Measurements from ENCODE around the gene CLIP2.
"Not testable (repeated sequence)": the region's sequence is repeated elsewhere in the genome, so short reads cannot be mapped to it uniquely, and the experiment has no call there.

CLIP2 gene

DNA sequence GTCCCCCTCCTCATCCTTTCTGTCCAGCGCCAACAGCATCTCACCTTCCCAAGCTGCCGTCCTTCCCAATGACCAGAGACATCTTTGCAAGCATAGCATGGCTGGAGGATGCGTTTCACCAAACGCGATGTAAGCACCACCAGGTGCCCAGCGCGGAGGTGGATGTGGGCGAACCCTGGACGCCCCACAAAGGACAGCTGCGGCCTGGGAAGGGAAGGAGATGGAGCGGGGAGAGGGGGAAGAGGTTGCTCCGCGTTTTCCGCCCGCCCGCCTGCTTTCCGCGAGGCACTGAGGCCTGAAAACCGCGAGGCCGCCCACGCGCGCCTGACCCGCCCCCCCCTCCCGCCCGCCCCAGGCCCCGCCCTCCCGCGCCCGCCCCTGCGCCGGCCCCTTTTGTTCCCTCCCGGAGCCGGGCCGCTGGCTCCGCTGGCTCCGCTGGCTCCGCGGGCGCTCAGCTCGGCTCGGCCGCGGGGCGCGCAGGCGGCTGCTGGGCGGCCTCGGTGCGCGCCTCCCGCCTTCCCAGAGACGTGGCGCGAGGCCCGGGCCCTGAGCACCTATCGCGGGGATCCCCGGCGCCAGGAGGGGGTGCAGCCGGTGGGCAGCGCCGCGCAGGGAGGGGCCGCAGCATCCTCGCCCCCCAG is at the start of gene CLIP2:
TSS of gene CLIP2 (plus strand) at position 390 of the 641 bp plus-strand sequence. CDS start 28,140 bp downstream, outside the sequence.
- DNase-seq: peak; percentile 80

- DNase-seq: no peak
These were observed 48.7 kb upstream of the CLIP2 start for GRCh38 chr7:74240482-74240881.

DNA sequence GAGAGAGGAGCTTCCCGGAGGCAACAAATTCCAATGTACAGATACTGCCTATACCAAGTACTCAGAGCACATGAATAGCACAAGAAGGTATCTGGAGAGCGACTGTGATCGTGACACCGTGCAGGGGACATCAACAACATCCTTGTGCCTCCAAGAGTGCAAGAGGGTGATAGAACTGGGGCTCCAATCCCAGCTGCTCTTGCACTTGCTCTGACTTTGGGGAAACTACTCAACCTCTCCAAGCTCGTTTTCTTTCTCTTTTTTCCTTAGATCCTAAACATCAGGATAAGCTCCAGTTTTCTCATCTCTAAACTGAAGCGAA is 47.1 kb upstream of the CLIP2 start:
- no peak for DNase-seq

DNA sequence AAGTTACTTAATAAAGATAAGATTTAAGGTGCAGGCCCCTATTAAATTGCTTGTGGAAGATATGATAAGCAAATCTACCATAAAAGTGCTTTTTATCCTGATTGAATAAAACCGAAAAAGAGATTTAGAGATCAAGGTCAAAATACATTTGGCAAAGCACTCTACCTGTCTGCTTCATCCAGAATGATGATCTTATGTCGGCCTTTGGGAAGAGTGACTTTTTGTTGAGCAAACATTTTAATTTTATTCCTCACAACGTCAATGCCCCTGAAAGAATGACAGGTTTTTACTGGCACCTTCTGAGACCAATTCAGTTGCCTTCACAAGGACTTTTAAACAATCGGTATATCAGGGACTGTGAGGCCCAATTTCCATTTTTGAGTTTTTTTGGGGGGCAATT is 42.7 kb upstream of the CLIP2 start:
- no peak for DNase-seq

GRCh38 chr7:74248156-74248555 is 41.1 kb upstream of the CLIP2 start:
- DNase-seq: no peak

DNA sequence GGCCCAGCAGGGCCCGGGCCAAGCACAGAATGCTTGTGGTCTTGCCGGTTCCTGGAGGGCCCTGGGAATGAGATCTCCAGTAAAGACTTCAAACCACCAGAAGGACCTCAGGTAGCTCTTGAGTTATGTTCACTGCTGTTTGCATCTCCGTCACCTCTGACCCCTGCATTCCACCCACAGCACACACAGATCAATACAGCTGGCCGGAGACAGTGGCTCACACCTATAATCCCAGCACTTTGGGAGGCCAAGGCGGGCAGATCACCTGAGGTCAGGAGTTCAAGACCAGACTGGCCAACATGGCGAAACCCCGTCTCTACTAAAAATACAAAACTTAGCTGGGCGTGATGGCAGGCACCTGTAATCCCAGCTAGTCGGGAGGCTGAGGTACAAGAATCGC is 40.1 kb upstream of the CLIP2 start:
- not testable (repeated sequence) for DNase-seq

DNA sequence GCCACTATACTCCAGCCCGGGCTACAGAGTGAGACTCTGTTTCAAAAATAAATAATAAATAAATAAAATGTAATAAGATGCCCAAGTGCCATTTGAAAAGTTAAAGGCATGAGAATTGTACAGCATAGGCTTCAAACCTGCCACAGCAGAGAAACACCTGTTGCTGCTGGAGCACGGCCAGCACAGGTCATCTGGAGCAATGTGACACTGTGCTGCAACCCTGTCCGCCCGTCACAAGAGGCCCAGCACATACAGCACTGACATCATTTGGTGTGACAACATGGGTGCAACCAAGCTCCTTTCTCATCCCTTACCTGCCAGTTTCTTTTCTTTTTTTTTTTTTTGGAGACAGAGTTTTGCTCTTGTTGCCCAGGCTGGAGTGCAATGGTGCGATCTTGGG is 36.3 kb upstream of the CLIP2 start:
- peak; percentile 74 for DNase-seq

GRCh38 chr7:74253331-74253730 is 35.9 kb upstream of the CLIP2 start:
- no peak for DNase-seq

DNA sequence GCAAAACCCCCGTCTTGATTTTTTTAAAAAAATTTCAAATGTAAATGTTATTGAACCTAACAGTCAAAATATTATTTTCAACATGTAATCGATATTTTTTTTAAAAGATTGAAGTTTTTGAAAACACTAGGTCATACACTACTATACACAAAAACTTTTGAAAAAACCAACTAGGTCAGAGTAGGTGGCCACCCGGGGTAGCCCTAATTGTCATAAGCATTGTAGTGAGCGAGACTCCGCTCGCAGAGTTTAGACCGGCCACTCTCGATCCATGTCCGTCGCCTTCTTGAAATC is 35.4 kb upstream of the CLIP2 start:
- no peak for DNase-seq

GRCh38 chr7:74254129-74254857 is 34.9 kb upstream of the CLIP2 start, which contains the start of gene RFC2:
Gene RFC2 (minus strand): TSS chr7:74254399. CDS start chr7:74254383, 16 bp downstream.
- DNase-seq: peak; percentile 97

GRCh38 chr7:74254858-74255379 is 34.3 kb upstream of the CLIP2 start:
- no peak for DNase-seq

DNA sequence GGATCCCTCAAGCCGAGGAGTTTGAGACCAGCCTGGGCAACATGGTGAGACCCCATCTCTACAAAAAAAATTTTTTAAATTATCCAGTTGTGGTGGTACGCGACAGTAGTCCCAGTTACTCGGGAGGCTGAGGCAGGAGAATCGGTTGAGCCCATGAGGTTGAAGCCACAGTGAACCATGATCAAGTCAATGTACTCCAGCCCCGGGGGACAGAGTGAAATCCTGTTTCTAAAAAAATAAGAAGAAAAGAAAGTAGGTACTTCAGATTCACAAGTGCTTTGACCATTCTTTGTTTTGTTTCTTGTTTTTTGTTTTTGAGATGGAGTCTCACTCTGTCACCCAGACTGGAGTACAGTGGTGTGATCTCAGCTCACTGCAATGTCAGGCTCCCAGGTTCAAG is 33.7 kb upstream of the CLIP2 start:
- DNase-seq: not testable (repeated sequence)

GRCh38 chr7:74256491-74257408 is 32.5 kb upstream of the CLIP2 start:
- no peak for DNase-seq

DNA sequence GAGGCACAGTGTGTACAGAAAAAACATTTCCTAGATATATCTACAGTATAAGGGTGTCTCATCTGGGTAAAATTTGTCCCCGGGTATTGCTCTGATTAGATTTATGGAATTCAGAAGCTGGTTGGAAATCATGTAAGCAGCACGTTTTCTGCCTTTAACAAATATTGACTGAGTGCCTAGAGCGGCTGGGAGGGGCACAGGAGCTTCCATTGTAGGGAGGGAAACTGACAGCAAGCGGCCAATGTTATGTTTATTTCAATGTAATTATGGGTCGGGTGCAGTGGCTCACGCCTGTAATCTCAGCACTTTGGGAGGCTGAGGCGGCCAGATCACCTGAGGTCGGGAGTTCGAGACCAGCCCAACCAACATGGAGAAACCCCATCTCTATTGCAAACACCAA is 30.6 kb upstream of the CLIP2 start:
- no peak for DNase-seq

DNA sequence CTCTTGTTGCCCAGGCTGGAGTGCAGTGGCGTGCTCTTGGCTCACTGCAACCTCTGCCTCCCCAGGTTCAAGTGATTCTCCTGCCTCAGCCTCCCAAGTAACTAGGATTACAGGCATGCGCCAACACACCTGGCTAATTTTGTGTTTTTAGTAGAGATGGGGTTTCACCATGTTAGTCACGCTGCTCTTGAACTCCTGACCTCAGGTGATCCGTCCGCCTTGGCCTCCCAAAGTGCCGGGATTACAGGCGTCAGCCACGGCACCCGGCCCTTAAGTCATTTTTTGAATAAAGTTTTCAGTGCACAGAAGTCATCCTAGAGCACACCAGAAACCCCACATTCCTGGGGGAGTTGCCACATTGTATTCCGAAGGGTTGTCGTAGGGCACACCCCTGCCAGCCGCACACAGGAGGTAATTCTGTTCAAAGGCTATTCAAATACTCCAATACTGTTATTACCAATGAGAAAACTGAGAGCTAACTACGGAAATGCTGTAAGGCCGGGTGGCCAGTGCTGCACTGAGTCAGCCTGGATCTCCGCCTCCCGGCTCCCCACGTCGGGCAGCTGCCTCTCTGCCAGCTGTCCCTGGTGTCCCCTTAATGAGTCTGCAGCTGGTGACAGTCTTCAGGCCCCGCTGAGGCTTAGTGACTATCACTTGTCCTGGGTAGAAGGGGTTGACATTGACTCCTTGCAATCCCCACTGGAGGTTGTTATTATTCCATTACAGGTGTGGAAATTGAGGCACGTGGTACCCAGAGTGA is 26.4 kb upstream of the CLIP2 start:
- no peak for DNase-seq

DNA sequence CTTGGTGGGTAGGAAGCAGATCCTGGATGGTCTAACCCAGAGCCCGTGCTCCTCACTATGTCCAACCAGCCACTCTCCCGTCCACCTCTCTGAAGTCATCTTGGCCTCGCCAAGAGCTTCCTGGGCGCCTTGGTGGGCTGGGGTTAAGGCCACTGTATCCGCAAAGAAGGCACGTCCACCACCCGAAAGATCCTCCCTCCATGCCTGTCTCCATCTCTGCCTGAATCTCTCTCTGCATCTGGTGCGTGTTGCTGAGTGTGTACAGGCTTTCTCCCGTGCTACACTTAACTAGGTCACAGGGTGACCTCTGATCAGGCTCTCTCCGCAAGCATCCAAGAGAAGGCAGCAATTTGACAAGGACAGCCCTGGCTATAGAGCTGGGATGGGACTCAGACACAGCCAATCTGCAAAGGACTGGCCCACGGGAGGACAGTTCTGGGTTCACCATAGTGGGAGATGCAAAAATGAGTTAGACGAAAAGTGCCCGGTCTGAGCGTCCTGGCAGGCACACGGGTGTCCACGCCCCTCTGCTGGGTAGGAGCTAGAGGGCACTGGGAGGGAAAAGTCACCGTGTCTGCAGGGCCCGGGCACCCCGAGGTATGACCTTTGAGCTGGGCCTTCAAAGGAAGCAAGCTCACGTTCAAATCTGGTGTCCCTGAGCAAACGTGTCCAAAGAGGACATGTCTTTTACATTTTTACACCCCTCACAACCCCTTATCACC is 25.6 kb upstream of the CLIP2 start:
- no peak for DNase-seq

DNA sequence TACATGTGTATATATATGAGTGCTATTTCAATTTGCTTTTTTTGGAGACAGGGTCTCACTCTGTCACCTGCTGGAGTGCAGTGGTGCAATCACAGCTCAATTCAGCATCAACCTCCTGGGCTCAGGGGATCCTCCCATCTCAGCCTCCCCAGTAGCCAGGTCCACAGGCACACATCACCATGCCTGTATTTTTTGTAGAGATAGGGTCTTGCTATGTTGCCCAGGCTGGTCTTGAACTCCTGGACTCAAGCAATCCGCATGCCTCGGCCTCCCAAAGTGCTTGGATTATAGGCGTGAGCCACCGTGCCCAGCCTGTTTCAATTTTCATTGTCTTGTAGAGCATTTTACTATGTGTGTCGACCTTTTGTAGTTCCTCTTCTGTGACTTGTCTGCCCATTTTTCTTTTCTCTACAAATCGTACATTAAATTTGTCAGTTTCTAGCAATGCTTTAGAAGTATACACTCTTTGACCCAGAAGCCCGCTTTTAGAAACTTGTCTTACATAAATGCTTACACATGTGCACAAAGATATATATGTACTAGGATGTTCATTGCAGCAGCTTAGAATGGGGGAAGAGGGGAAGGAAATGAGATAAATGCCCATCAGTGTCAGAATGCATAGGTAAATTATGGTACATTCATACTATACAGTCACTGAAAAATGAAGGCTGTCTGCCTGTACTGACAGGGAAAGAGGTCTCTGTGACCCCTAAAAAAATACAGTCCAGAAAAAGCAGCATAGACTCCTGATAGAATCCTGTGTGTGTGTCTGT is 22.8 kb upstream of the CLIP2 start:
- DNase-seq: no peak

- no peak for DNase-seq
These were observed 21.2 kb upstream of the CLIP2 start for GRCh38 chr7:74267756-74268565.

DNA sequence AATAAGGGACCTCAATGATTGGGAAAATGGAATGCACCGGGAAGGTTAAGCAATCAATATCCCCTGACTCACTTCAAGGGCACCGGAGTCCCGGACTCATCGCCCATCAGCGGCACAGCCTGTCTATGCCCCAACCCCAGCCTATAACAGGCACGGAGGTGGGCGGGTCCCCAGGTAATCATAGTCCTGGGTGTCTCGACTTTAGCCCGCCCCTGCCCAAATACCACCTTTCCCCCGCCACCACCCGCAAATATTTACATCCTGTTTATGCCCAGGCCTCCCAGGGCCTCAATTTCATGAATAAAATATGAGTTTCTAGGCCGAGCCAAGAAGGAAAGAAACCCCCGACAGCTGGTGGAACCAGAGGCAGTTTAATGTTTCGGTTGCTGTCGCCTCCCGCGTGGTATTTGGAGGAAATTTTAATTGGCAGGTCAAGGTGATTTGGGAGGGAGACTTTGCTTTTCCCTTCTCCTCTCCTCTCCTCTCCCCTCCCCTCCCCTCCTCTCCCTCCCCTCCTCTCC is 19.4 kb upstream of the CLIP2 start:
- no peak for DNase-seq

- no peak for DNase-seq
These were observed 17.5 kb upstream of the CLIP2 start for GRCh38 chr7:74271742-74272141.

All from NCI-H2107 (cell line).